GM19372 (cell line): Measurements from ENCODE around the gene GAST.
"Not testable (repeated sequence)": the region's sequence is repeated elsewhere in the genome, so short reads cannot be mapped to it uniquely, and the experiment has no call there.

ENCODE experiments used
- ATAC-seq: cut with Tn5 transposase; IDR thresholded peaks from one replicate; pipeline ENCODE4 v1.9.1; 2021; ENCODE audit warnings: mild to moderate bottlenecking, low read depth, moderate library complexity; ENCODE audit not compliant: unreplicated experiment

The GAST gene

GRCh38 chr17:41682631-41683030 is 29.5 kb upstream of the GAST start:
- ATAC-seq: no peak

DNA sequence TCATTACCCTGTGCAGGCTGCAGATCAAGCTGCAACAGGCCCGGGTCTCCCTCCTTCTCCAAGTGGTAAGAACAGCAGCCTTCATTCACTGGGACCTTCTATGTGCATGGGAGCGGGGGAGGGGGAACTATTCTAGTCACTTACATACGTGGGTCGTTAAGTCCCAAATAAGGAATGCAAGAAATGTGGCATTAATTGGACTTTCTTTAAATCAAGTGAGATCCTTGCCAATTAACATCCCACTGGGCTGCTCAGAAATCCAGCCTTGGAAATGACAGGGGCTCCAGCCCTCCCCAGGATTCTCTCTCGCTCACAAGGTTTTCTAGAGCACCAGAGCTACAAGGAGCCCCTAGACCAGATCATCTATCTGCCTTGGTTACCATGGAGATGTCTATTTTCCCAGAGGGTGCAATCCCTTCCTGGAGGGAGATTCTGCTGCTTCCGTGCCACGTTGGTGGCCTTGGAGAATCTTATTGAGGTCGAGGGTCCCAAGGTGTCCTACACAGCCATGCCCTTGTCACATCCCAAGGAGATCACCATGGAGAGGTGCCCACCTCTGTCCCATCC is 28.6 kb upstream of the GAST start:
- no peak for ATAC-seq

DNA sequence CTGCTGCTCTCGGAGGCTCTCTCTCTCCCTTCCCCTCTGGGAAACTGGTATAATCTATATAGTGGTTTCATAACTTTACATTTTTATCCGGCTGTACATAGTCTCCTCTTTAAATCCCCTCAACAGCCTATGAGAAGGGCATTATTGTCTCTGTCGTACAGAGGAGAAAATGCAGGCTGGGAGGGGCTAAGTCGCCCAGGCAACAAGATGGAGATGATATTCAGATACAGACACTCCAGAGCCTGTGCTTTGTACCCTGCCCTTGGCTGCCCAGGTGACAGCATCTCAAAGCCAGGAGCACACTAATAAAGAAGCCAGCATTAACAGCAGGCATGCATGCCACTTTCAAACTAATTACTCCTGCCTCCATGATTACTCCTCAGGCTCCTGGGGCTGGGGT is 28.1 kb upstream of the GAST start:
- ATAC-seq: no peak

GRCh38 chr17:41685753-41686152 is 26.4 kb upstream of the GAST start:
- not testable (repeated sequence) for ATAC-seq

DNA sequence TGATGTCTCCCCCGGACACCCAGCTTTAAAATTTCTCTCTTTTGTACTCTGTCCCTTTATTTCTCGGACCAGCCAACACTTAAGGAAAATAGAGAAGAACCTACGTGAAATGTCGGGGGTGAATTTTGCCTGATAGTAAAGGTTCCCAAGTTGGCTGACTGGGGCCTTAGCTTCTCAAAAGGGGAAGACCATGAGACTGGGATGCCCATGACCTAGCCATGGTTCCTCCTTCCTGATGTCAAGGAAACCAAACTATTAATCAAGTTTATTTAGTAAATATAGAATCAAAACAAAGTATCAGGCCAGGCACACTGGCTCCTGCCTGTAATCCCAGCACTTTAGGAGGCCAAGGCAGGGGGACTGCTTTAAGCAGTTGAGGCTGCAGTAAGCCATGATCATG is 25.9 kb upstream of the GAST start:
- no peak for ATAC-seq

DNA sequence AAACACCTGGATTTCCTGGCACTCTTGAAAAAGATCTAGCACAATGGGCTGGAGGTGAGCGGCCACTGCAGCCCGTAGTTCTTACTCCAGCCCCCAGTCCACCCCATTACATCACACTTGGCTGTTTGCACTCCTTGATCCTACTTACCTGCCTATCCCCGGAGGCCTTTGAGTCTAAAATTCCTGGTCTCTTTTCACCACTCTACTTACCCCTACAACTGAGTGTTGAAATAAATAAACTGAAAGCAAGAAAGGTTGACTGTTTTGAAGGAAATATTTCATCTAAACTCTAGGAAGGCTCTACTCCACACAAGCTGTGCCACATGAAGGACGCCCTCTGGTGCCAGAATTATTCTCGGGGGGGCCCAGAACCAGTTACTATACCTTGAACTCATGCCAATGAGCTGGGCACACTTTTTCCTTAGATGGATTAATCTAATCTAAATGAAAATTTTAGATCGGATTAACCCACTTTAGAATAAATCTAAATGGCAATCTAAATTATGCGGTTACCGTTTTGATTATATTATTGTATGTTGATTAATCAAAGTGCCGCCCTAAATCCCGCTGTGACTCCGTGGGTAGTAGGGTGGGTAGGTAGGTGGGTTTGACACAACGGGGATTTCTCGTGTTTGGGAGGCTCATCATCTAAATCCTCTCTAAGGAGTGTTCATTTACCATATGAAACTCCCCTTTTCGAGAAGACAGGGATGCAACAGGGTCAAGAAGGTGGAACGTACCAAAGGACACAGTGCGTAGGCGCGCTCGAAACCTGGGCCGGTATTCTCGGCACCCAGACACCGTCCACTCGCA is 24.1 kb upstream of the GAST start:
- ATAC-seq: no peak

- peak; percentile 69 for ATAC-seq
Observed at GRCh38 chr17:41688641-41689496, 23.3 kb upstream of the GAST start, which contains the start of gene EIF1. Gene EIF1, plus strand, starts transcription at chr17:41688885. Its CDS starts 154 bp downstream, at chr17:41689039.

DNA sequence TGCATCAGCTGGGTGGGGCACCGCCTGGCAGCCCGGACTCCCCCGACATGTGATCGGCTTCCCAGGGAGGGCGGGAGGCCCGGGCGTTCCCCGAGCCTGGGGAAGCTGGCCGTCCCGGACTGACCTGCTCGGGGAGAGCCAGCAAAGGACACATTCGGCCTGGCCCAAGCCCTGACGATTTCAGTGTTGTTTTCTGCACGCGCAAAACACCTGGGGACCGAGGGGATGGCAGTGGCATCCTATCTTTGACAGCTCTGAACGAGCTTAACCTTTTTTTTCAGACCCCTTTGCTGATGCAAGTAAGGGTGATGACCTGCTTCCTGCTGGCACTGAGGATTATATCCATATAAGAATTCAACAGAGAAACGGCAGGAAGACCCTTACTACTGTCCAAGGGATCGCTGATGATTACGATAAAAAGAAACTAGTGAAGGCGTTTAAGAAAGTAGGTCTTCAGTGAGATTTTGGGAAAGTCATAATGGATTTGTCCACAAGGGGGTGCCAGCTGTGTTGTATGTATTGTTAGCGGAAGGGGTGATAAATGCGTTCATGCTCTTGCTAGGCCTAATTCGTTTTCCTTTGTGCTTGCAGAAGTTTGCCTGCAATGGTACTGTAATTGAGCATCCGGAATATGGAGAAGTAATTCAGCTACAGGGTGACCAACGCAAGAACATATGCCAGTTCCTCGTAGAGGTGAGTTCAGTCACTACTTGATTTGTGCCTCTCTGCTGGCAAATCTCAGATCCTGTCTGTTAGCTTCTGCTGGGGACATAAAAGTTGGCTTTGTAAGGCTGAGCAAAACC is 22.4 kb upstream of the GAST start:
- ATAC-seq: no peak

GRCh38 chr17:41690497-41690896 is 21.6 kb upstream of the GAST start:
- ATAC-seq: no peak

DNA sequence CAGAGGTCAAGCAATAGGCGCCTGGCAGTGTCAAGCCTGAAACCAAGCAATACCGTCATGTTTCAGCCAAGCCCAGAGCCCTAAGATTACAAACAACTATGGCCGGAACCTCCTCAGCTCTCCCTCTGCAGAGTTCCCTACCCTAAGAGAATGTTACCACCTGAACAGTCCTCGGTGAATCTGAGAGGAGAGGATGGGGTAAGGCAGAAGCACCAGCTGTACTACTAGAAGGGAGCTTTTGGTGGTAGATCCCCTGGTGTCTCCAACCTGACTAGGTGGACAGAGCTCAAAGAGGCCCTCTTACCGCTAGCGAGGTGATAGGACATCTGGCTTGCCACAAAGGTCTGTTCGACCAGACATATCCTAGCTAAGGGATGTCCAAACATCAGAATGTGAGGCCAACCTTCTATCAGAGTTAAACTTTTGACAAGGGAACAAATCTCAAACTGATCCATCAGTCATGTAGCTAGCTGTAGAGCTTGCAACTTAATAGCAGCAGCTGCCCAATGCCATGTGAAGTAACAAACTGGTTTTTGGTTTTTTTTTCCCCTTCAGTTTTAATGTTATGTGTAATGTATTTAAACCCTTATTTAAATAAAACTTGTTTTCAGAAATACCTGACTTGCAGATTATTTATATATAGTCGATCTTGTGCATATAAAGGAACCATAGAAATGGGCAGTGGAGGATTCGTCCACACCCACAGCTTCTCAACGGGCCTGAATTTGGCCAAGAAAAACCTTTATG is 20.9 kb upstream of the GAST start:
- no peak for ATAC-seq

- ATAC-seq: no peak
Observed at GRCh38 chr17:41692722-41693521, 19.2 kb upstream of the GAST start.

DNA sequence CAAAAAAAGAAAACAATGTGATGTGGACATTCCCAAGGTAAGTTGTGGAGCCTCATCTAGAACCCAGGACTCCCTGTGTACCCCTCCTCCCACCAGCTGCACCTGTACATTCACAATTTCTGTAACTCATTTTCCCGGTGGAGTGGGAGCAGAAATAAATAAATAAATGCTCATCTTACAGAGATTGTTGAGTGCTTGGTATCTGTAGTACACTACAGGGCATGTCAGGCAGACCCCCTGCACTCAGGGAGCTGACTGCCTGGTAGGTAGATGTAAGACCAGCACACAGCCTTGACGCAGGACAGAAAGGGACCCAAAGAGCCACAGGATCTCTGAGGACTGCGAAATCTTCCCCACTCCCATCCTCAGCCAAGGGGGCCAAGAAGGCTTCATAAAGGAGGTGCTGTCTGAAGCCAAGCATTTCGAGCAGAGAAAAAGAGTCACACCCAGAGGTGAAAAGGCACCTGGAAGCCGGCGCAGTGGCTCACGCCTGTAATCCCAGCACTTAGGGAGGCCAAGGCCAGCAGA is 16.9 kb upstream of the GAST start:
- ATAC-seq: no peak

DNA sequence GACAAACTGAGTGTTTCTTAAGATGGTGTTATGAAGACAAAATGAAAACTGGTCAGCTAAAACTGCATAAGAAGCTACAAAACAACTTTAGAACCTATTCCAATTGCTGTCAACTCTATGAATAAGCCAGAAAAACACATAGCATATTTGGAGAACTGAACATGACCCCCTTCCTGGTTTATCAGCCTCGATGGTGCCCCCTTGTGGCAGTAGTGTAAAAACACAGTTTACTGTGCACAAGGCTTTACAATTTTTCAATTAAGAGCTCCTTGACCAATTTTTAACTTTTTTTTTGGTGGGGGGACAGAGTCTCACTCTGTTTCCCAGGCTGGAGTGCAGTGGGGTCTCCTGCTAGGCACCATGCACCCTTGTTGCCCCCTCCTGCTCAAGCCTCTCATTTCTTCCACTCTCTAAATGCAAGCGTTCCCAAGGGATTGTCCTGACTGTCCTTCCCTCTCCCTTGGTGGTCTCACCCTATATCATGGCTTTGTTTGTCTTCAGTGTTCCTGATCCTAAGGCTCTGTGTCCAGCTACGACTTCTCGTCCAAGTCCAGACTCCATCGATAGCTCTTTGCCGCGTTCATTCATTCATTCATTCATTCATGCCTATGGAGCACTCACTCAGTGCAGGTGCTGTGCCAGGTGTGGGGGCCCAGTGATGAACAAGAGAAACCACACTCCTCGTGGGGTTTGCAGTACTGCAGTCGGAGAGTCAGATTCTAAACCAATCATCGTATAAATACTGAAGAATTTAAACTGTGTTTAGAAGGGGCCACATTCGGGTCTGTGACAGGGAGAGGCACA is 16.0 kb upstream of the GAST start:
- ATAC-seq: no peak

GRCh38 chr17:41697122-41697962 is 14.8 kb upstream of the GAST start:
- ATAC-seq: no peak

DNA sequence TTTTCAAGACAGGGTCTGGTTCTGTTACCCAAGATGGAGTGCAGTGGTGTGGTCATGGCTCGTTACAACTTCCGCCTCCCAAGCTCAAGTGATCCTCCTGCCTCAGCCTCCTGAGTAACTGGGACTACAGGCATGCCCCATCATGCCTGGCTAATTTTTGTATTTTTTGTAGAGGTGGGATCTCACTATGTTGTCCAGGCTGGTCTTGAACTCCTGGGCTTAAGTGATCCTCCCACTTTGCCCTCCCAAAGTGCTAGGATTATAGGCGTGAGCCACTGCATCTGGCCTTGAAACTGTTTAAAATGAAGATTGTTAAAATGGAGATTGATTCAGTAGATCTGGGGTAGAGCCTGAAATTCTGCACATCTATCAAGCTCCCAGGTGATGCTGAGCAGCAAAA is 11.3 kb upstream of the GAST start:
- not testable (repeated sequence) for ATAC-seq

GRCh38 chr17:41702712-41703111 is 9.4 kb upstream of the GAST start:
- ATAC-seq: no peak
